Naive B cell (primary cell): ENCODE data around the gene FRAS1. TPM values are rescaled to one million over a fixed set of nuclear protein-coding genes. Genes with fewer than 3 reads are reported as not detected.
A peak's percentile ranks its signal among the peaks of the same experiment; 100 is the strongest.
"Not testable (repeated sequence)": the region's sequence is repeated elsewhere in the genome, so short reads cannot be mapped to it uniquely, and the experiment has no call there.

ENCODE experiments used
- ATAC-seq, 2 donors: fragments of 150-1000 bp; cut with Tn5 transposase; 2 replicates each; pipeline ENCODE4 v1.10.0; 2021; ENCODE audit warnings: low read depth in 2 of 2, mild to moderate bottlenecking in 2 of 2, moderate library complexity in 2 of 2
- DNase-seq: peaks from one replicate; pipeline ENCODE4 v3.0.0; 2022
- H3K27ac Mint-ChIP-seq, 6 donors: one replicate each; pipeline ENCODE4 v1.8.0; 2020 to 2022; ENCODE audit warnings: mild to moderate bottlenecking in 6 of 6, mixed read lengths in 6 of 6, moderate library complexity in 5 of 6, inconsistent platforms in 2 of 6
- H3K27me3 Mint-ChIP-seq, 3 donors: one replicate each; pipeline ENCODE4 v1.8.0; 2021 to 2022; ENCODE audit warnings: mixed read lengths in 3 of 3, mild to moderate bottlenecking in 1 of 3
- H3K36me3 Mint-ChIP-seq, 2 donors: one replicate each; pipeline ENCODE4 v1.8.0; 2020 to 2022; ENCODE audit warnings: mixed read lengths in 2 of 2, inconsistent platforms in 1 of 2, mild to moderate bottlenecking in 1 of 2
- H3K4me1 Mint-ChIP-seq, 3 donors: one replicate each; pipeline ENCODE4 v1.8.0; 2020 to 2022; ENCODE audit warnings: mixed read lengths in 3 of 3, inconsistent platforms in 1 of 3, mild to moderate bottlenecking in 1 of 3, moderate library complexity in 1 of 3
- H3K4me3 Mint-ChIP-seq, 8 donors: one replicate each; pipeline ENCODE4 v1.8.0; 2020 to 2022; ENCODE audit warnings: mild to moderate bottlenecking in 8 of 8, mixed read lengths in 8 of 8, moderate library complexity in 8 of 8, inconsistent platforms in 2 of 8
- H3K9me3 Mint-ChIP-seq, 7 donors: one replicate each; pipeline ENCODE4 v1.8.0; 2020 to 2022; ENCODE audit warnings: mixed read lengths in 7 of 7, mild to moderate bottlenecking in 5 of 7, inconsistent platforms in 2 of 7, moderate library complexity in 1 of 7
- polyA plus RNA-seq, 6 donors: library from polyadenylated mRNA; unstranded; fragments of 300-500 nt; fragmentation: Illumina TruSeq; gene quantifications; one replicate each; pipeline ENCODE4 v1.2.3, GENCODE V29; 2021; ENCODE audit warnings: low read depth in 6 of 6

The FRAS1 gene
- polyA plus RNA-seq, 6 donors from 2014 or later: 0.01 to 0.09 TPM; not detected in 4

DNA sequence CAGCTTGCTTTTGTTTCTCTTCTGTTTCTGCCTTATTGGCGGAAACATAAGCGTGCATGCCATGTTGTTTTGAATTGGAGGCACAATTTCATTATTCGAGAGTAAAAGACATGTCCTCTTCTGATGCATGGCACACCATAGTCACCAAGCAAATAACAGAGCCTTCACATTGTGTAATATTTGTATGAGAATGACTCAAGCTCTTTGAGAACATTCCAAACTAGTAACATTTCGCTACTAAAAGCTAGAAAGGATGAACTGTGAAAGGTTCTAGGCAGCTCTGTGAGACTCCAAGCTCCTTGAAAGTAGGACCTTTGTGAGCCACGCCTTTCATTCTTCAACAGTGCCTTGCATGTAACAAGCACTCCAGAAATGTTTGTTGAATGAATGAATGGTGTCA, 485.2 kb downstream of the FRAS1 start:
- no peak for ATAC-seq
- no peak overlapping the region for H3K4me3 Mint-ChIP-seq
- no peaks in the 10 kb centered on the region for H3K36me3 Mint-ChIP-seq
- peaks cover 5 to 15% (median 8%) of the 10 kb centered on the region in 3 donors for H3K27me3 Mint-ChIP-seq
- peaks cover 5 to 10% (median 6%) of the 10 kb centered on the region in 3 donors for H3K4me1 Mint-ChIP-seq
- DNase-seq: no peak
- no peaks in the 10 kb centered on the region for H3K9me3 Mint-ChIP-seq
- H3K27ac Mint-ChIP-seq: peak overlapping the region in 1 of 6 donors; percentile 8

DNA sequence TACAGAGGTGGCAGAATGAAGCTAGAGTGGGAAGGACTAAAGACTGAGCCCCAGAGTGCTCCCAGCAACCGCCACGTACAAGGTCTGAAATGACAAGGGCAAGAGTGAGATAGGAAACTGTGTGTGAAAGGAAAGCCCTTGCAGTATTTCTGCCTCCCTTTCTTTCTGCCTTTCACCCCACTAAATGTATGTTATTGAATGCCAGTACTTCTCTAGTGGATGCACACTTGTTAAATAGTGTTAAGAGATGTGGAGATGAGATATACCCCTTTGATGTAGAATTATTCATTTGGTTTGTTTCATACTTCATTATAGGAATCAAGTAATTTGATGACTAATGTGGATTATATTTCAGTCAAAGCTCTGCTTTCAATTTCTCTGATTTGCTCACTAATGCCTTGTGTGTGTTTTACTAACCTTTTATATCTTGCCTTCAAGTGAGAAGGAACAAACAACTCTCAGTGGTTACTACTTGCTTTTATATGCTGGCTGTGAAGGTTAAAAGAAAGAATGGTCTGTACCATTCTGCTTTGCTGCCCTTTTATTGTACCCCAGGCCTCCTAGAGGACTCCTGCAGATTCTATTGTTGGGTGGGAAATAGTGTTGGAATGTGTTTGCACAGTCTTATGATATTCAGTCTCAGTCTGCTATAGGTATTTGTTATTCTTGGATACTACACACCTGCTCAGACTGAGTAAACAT, 486.5 kb downstream of the FRAS1 start:
- ATAC-seq (no peak), DNase-seq (no peak)
- H3K36me3 Mint-ChIP-seq: no peaks in the 10 kb centered on the region
- peak overlapping the region in 1 of 6 donors; percentile 15 for H3K27ac Mint-ChIP-seq
- H3K9me3 Mint-ChIP-seq: no peaks in the 10 kb centered on the region
- no peak overlapping the region for H3K4me3 Mint-ChIP-seq
- peaks cover 5 to 10% (median 6%) of the 10 kb centered on the region in 3 donors for H3K4me1 Mint-ChIP-seq
- peaks cover 5 to 15% (median 5%) of the 10 kb centered on the region in 3 donors for H3K27me3 Mint-ChIP-seq

DNA sequence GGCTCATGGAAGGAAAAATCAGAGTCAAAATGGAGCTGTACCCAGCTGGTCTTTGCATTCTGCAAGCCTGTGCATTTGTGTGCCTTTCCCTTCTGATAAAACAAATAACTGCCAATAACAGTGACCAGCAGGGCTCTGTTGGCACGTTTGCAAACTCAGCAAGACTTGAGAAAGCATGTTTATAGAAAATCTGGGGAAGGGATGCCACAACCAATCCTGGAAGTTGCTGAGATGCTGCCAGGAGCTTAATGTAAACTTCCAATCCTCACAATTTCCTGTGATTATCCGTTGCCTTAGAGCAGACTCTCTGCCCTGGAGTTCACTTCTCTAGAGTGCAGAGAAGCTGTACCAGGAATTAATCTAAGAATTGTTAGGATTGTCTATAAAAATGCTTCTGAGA, 487.6 kb downstream of the FRAS1 start:
- peaks cover 5 to 15% (median 6%) of the 10 kb centered on the region in 3 donors for H3K27me3 Mint-ChIP-seq
- no peak overlapping the region for H3K27ac Mint-ChIP-seq
- DNase-seq (no peak), ATAC-seq (no peak)
- H3K4me1 Mint-ChIP-seq: peaks cover 5 to 10% (median 6%) of the 10 kb centered on the region in 3 donors
- no peaks in the 10 kb centered on the region for H3K9me3 Mint-ChIP-seq
- no peaks in the 10 kb centered on the region for H3K36me3 Mint-ChIP-seq
- no peak overlapping the region for H3K4me3 Mint-ChIP-seq

DNA sequence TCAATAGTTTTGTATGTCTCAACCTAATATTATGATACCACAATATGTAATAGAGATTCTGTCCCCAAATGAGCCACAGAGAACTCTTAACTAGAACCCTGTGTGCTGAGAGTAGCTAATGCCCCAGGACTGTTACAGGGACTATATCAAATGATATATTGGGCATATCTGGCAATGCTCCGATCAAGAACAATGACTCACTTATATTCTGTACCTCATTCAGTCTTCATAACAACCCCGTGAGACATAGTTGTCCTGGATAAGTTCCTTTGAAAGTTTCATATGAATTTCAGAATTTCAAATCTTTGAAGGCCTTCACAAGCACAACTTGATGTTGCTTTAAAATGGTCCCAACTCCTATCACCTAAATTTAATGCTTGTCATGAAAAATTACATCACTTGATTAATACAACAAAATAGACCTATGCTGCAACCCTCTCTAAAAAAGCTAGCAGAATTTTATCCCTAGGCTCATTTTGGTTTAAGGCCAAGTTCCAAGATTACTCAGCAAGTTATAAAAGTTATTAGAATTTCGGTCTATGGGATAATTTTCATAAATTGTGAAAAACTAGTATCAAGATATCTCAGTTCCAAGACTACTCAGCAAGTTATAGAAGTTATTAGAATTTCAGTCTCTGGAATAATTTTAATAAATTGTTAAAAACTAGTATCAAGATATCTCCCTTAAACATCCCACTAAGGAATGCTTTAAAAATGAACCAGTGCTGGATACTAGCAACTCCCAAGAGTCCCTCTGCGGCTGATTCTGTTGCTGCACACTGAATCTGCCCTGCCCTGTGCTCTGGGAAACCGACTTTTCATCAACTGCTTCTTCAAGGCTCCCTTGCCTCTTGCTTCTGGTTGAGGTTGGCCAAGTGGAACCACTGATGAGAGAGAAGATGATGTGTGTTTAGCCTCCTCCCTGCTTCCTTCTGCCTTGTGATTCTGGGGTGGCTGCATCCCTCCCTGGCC, 488.4 kb downstream of the FRAS1 start:
- ATAC-seq (no peak), DNase-seq (no peak)
- Mint-ChIP-seq H3K4me1 (peaks cover 5 to 10% (median 6%) of the 10 kb centered on the region in 3 donors), H3K27me3 (peaks cover 11 to 20% (median 15%) of the 10 kb centered on the region in 3 donors), H3K4me3 (no peak overlapping the region), H3K36me3 (no peaks in the 10 kb centered on the region), H3K9me3 (no peaks in the 10 kb centered on the region), H3K27ac (no peak overlapping the region)

DNA sequence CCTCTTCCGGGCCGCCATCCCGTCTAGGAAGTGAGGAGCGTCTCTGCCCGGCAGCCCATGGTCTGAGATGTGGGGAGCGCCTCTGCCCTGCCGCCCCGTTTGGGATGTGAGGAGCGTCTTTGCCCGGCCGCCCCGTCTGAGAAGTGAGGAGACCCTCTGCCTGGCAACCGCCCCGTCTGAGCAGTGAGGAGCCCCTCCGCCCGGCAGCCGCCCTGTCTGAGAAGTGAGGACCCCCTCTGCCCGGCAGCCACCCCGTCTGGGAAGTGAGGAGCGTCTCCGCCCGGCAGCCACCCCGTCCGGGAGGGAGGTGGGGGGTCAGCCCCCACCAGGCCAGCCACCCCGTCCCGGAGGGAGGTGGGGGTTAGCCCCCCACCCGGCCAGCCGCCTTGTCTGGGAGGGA, 490.8 kb downstream of the FRAS1 start:
- H3K4me1 Mint-ChIP-seq: peaks cover 5 to 17% (median 16%) of the 10 kb centered on the region in 3 donors
- H3K27ac Mint-ChIP-seq, H3K36me3 Mint-ChIP-seq, H3K4me3 Mint-ChIP-seq, DNase-seq, ATAC-seq, H3K9me3 Mint-ChIP-seq: not testable (repeated sequence)
- H3K27me3 Mint-ChIP-seq: peaks cover 28 to 31% (median 29%) of the 10 kb centered on the region in 3 donors

DNA sequence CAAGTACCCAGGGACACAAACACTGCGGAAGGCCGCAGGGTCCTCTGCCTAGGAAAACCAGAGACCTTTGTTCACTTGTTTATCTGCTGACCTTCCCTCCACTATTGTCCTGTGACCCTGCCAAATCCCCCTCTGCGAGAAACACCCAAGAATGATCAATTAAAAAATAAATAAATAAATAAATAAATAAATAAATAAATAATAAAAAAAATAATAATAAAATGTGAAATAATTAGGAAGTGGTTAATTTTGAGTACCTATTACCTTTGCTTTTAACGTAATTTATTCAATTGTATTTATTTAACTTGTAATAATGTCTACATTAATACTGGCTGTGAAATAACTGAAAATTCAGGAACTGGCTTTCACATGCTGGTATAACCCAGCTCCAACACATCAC, 491.8 kb downstream of the FRAS1 start:
- Mint-ChIP-seq H3K27me3 (peaks cover 31 to 38% (median 32%) of the 10 kb centered on the region in 3 donors), H3K4me1 (peaks cover 5 to 16% (median 14%) of the 10 kb centered on the region in 3 donors)
- not testable (repeated sequence) for H3K36me3 Mint-ChIP-seq, H3K9me3 Mint-ChIP-seq, ATAC-seq, H3K27ac Mint-ChIP-seq, H3K4me3 Mint-ChIP-seq, DNase-seq

DNA sequence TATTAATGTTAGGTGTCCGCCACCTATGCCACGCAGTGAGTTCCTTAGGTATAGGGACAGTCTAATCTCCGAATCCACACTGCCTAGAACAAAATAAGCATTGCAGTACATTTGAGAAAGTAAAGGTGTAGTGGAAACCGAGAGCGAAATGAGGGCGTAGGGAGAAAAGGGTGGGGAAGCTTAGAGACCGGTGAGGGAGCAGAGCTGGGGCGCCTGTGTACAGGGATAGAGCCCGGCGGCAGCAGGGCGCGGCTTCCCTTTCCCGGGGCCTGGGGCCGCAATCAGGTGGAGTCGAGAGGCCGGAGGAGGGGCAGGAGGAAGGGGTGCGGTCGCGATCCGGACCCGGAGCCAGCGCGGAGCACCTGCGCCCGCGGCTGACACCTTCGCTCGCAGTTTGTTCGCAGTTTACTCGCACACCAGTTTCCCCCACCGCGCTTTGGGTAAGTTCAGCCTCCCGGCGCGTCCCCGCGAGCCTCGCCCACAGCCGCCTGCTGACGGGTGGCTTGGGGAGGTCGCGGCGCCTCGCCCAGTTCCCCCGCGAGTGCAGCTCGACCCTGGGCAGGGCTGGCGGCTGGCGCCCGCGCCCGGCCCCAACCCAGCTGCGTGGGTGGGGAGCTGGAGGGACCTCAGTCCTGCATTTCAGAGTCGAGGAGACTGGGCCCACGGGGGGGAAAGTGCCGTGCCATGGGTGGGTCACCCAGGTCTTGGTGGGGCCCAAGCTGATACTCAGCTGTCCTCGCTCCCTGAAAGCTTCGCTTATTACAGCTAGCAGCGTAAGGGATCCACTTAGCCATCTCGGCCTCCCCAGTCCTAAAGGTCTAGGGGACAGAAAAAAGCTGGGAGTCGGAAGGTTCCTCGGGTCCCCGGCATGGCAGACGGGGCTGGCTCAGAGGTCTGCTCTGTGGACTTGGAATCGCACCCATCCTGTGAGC, 494.6 kb downstream of the FRAS1 start, which contains the start of gene ANXA3:
Gene ANXA3 (plus strand): TSS at position 351 of the 932 bp plus-strand sequence. CDS start 2,704 bp downstream, outside the sequence.
- Mint-ChIP-seq H3K27ac (peak within 1 kb of the TSS in 1 of 6 donors; percentile 97), H3K4me3 (peak within 1 kb of the TSS; percentile 82 to 96 (median 89)), H3K4me1 (peaks cover 5 to 16% (median 14%) of the 10 kb centered on the region in 3 donors), H3K36me3 (peaks cover 0 to 5% of the 10 kb centered on the region in 2 donors), H3K9me3 (no peaks in the 10 kb centered on the region), H3K27me3 (peaks cover 32 to 39% (median 35%) of the 10 kb centered on the region in 3 donors)
- DNase-seq (peak; percentile 18), ATAC-seq (peak; percentile 53 to 75)

DNA sequence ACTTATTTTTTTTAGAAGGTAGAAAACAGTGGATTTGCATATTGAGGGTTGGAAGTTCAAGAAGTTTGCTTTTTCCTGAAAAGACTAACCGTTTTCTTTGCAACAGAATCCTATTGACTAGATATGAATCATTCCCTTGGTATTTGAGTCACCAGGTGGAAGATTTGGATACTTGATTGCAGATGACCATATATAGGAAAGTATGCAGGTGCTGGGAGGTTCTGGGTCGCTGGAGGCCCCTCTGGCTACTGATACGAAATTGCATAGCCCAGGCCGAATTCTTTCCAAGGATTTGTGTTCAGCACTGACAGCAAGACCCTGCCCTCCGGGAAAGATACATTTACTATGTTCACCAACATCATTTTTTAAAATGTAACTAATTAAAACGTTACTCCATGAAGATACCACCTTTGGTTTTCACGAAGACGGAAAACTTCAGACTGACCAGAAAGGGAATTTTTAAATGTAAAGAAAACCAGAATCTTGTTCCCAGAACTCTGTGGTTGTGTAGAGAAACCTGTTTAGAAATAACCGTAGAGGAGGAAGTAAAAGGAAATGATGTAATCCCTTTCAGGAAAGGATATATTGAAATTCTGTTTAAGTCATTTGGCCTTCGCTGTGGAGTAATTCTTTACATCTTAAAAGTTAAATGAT, 495.4 kb downstream of the FRAS1 start:
- DNase-seq: no peak
- Mint-ChIP-seq H3K36me3 (peaks cover 0 to 5% of the 10 kb centered on the region in 2 donors), H3K9me3 (no peaks in the 10 kb centered on the region), H3K27me3 (peaks cover 32 to 39% (median 35%) of the 10 kb centered on the region in 3 donors), H3K27ac (no peak overlapping the region), H3K4me3 (peak overlapping the region in 7 of 8 donors; percentile 7 to 96 (median 43)), H3K4me1 (peaks cover 5 to 16% (median 14%) of the 10 kb centered on the region in 3 donors)
- ATAC-seq: no peak

DNA sequence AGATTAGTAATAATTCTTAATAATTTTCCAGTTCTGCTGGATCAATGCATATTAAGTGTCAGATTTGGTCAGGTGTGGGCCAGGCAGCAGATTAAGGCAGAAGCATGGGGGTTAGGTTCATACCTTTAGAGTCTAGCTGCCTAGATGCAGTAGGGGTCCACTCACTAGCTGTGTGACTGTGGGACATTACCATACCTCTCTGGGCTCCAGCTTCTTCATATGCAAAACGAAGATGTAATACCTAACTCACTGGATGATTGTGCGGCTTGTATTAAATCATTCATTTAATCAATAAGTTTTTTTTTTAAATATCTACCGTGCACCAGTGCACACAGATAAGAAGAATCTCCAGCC, 495.9 kb downstream of the FRAS1 start:
- DNase-seq (no peak), ATAC-seq (no peak)
- no peak overlapping the region for H3K27ac Mint-ChIP-seq
- peaks cover 0 to 5% of the 10 kb centered on the region in 2 donors for H3K36me3 Mint-ChIP-seq
- no peaks in the 10 kb centered on the region for H3K9me3 Mint-ChIP-seq
- peak overlapping the region in 2 of 8 donors; percentile 7 to 28 for H3K4me3 Mint-ChIP-seq
- H3K27me3 Mint-ChIP-seq: peaks cover 32 to 39% (median 35%) of the 10 kb centered on the region in 3 donors
- H3K4me1 Mint-ChIP-seq: peaks cover 5 to 16% (median 14%) of the 10 kb centered on the region in 3 donors

DNA sequence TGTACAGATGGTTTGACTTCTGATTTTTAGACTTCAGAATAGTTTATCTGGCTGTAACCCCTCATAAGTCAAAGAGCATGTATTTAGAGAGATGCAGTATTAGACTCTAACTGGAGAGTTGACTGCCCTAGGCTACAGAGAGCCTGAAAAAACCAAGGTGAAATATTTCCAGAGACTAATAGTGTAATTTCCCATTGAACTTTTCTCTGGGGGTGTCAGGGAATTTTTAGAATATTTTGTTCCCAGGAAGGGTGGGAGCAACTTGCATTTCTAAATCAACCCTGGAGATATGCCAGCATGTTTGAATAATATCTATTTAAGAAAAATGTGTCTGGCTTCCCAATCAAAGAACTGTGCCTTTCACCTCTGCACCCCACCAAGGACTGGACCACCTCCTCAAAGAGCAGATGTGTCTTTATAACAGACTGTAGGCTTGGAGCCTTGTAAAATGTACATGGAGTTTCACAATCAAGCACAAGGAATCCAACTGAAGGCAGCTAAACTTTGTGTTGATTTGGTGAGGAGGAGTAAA, 496.5 kb downstream of the FRAS1 start:
- Mint-ChIP-seq H3K36me3 (peaks cover 0 to 5% of the 10 kb centered on the region in 2 donors), H3K4me1 (peaks cover 5 to 16% (median 14%) of the 10 kb centered on the region in 3 donors), H3K27me3 (peaks cover 32 to 39% (median 35%) of the 10 kb centered on the region in 3 donors), H3K4me3 (no peak overlapping the region), H3K9me3 (no peaks in the 10 kb centered on the region), H3K27ac (no peak overlapping the region)
- no peak for DNase-seq
- no peak for ATAC-seq

DNA sequence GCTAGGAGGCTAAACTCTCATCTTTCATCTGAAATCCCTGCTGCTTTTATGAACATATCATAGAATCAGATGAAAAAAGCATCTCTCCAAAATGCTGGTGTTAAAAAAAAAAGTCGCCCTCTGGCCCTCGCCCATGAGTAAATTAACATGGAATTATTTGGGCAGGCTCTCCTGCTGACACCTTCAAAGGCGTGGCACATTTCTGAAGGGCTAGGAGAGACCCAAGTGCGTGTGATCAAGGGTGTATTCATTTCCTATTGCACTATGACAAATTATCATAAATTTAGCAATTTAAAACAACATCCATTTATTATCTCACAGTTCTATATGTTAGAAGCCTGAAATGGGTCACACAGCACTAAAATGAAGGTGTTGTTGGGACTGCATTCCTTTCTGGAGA, 499.5 kb downstream of the FRAS1 start:
- Mint-ChIP-seq H3K4me1 (peaks cover 0 to 7% (median 6%) of the 10 kb centered on the region in 3 donors), H3K4me3 (no peak overlapping the region), H3K27ac (no peak overlapping the region), H3K36me3 (peaks cover 0 to 5% of the 10 kb centered on the region in 2 donors), H3K9me3 (no peaks in the 10 kb centered on the region), H3K27me3 (peaks cover 15 to 19% (median 18%) of the 10 kb centered on the region in 3 donors)
- DNase-seq (no peak), ATAC-seq (no peak)

DNA sequence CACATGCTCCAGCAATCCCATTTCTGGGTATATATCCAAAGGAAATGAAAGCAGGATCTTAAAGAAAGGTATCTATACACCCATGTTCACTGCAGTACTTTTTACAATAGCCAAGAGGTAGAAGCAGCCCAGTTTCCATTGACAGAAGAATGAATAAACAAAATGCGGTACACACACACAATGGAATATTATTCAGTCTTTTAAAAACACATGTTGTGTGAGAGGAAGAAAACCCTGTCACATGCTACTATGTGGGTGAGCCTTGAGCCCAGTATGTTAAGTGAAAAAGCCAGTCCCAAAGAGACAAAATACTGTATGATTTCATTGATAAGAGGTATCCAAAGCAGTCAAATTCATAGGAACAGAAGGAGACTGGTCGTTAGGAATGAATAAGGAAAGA, 500.7 kb downstream of the FRAS1 start:
- ATAC-seq (no peak), DNase-seq (no peak)
- H3K27ac Mint-ChIP-seq: no peak overlapping the region
- H3K27me3 Mint-ChIP-seq: peaks cover 13 to 29% (median 18%) of the 10 kb centered on the region in 3 donors
- H3K4me1 Mint-ChIP-seq: peaks cover 0 to under 1% (median 0%) of the 10 kb centered on the region in 3 donors
- no peak overlapping the region for H3K4me3 Mint-ChIP-seq
- peaks cover 0 to 5% of the 10 kb centered on the region in 2 donors for H3K36me3 Mint-ChIP-seq
- no peaks in the 10 kb centered on the region for H3K9me3 Mint-ChIP-seq
